Measurements from ENCODE around the gene NTM. TPM values are rescaled to one million over a fixed set of nuclear protein-coding genes. Genes with fewer than 3 reads are reported as not detected.

Gene NTM
- total and polyA plus RNA-seq, 9 donors = 0.16 to 8.5 (median 0.55) TPM; not detected in 3

GRCh38 chr11:132033051-132033450 lies 662.6 kb downstream of the NTM start:
- DNase-seq = no peak
- no peaks in the 10 kb centered on the region for H3K4me1 ChIP-seq (ENCODE audit: insufficient read depth)
- H3K36me3 ChIP-seq = no peaks in the 10 kb centered on the region
- WGBS, 3 donors = 73 to 79% (median 76%) methylated on average over 4 of the region's 4 CpGs
- no peaks in the 10 kb centered on the region for H3K27me3 ChIP-seq
- H3K9me3 ChIP-seq = no peaks in the 10 kb centered on the region
- no peak overlapping the region for H3K27ac ChIP-seq
- TF ChIP-seq EP300 (IDR thresholded peaks at IDR 0.05) (no peak), POLR2A (IDR thresholded peaks at IDR 0.05) (no peak), CTCF (IDR thresholded peaks at IDR 0.05) (no peak)
- intact Hi-C loops (cut with DNase I) = no loop called here
- H3K4me3 ChIP-seq = no peak overlapping the region

GRCh38 chr11:132035228-132035627 lies 664.8 kb downstream of the NTM start:
- intact Hi-C loops (cut with DNase I) = no loop called here
- DNase-seq = no peak
- Histone ChIP-seq H3K4me1 (ENCODE audit: insufficient read depth) (no peaks in the 10 kb centered on the region), H3K9me3 (no peaks in the 10 kb centered on the region), H3K27me3 (no peaks in the 10 kb centered on the region), H3K27ac (no peak overlapping the region), H3K4me3 (no peak overlapping the region), H3K36me3 (no peaks in the 10 kb centered on the region)
- 70 to 78% (median 73%) methylated on average over 4 of the region's 4 CpGs for WGBS, 3 donors
- TF ChIP-seq POLR2A (IDR thresholded peaks at IDR 0.05) = no peak
- TF ChIP-seq EP300 (IDR thresholded peaks at IDR 0.05) = no peak
- no peak for TF ChIP-seq CTCF (IDR thresholded peaks at IDR 0.05)

GRCh38 chr11:132035766-132036165 lies 665.4 kb downstream of the NTM start:
- TF ChIP-seq POLR2A (IDR thresholded peaks at IDR 0.05) = no peak
- no peak for TF ChIP-seq EP300 (IDR thresholded peaks at IDR 0.05)
- no peak for TF ChIP-seq CTCF (IDR thresholded peaks at IDR 0.05)
- Histone ChIP-seq H3K36me3 (no peaks in the 10 kb centered on the region), H3K27me3 (no peaks in the 10 kb centered on the region), H3K27ac (no peak overlapping the region), H3K4me3 (no peak overlapping the region), H3K4me1 (ENCODE audit: insufficient read depth) (no peaks in the 10 kb centered on the region), H3K9me3 (no peaks in the 10 kb centered on the region)
- intact Hi-C loops (cut with DNase I) = no loop called here
- WGBS, 3 donors = 39 to 53% (median 43%) methylated on average over 4 of the region's 4 CpGs
- DNase-seq = no peak

- Histone ChIP-seq H3K9me3 (no peaks in the 10 kb centered on the region), H3K4me3 (no peak overlapping the region), H3K4me1 (ENCODE audit: insufficient read depth) (no peaks in the 10 kb centered on the region), H3K27ac (no peak overlapping the region), H3K27me3 (no peaks in the 10 kb centered on the region), H3K36me3 (no peaks in the 10 kb centered on the region)
- TF ChIP-seq CTCF (IDR thresholded peaks at IDR 0.05) (no peak), EP300 (IDR thresholded peaks at IDR 0.05) (no peak), POLR2A (IDR thresholded peaks at IDR 0.05) (no peak)
- intact Hi-C loops (cut with DNase I) = no loop called here
- no peak for DNase-seq
- WGBS, 3 donors = 78 to 91% (median 90%) methylated on average over 2 of the region's 2 CpGs
Measured at GRCh38 chr11:132036220-132036619, 665.8 kb downstream of the NTM start.
